HG03342 (cell line): Measurements from ENCODE around the gene GSTO1.
A peak's percentile ranks its signal among the peaks of the same experiment; 100 is the strongest.
"Not testable (repeated sequence)": the region's sequence is repeated elsewhere in the genome, so short reads cannot be mapped to it uniquely, and the experiment has no call there.

Experiments used
- ATAC-seq: cut with Tn5 transposase; IDR thresholded peaks from one replicate; pipeline ENCODE4 v1.9.1; 2021; ENCODE audit warnings: mild to moderate bottlenecking, moderate library complexity; ENCODE audit not compliant: unreplicated experiment

Gene GSTO1

DNA sequence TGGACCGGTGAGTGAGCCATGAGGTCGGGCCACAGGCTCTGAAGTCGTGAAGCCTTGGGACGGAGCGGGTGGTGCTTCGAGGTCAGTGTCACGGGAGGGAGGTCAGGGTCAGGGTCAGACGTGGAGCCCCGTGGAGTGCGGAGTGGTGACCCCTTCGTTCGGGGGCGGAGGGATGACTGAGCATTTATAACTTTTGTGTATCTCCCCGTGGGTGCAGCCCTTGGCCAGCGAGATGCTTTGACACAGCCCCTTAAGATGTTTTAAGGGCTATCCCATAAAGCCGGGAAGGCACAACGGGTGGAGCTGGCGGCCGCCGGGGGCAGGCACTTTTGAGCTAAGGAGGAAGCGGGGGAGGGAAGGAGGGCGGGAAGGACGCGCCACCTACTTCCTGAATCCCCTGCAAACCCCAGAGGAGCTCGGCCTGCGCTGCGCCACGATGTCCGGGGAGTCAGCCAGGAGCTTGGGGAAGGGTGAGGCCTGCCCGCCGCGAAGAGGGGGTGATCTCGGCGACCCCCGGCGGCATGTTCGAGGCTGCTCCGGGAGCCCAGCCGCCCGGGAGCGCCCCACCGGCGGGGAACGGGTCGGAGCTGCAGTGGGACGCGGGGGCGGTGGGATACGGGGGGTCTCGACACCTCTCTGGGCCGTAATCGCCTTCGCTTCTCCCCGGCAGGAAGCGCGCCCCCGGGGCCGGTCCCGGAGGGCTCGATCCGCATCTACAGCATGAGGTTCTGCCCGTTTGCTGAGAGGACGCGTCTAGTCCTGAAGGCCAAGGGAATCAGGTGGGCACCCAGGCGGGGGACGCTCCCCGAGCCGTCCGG lies at the start of gene GSTO1:
Gene GSTO1 (plus strand): TSS at position 400 of the 818 bp plus-strand sequence. CDS start 37 bp downstream, at position 437.
- ATAC-seq = peak; percentile 69

DNA sequence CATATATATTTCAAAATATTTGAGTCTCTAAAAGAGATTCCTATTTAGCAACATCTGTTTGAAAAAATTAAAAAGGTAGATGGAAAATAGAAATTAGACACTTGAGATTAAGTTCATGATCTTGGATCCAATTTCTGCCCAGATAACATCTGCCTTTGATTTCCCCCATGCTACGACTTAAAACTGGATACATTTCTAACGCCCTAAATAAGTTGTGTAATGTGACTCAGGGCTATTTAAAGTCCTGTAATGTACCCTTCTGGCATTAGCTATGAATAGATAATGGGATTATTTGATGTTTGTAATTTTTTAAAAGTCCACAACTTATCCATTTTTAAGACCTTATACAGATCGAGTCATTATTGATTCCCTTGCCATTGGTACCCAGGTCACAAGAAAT lies 46.0 kb upstream of the GSTO1 start:
- no peak for ATAC-seq

DNA sequence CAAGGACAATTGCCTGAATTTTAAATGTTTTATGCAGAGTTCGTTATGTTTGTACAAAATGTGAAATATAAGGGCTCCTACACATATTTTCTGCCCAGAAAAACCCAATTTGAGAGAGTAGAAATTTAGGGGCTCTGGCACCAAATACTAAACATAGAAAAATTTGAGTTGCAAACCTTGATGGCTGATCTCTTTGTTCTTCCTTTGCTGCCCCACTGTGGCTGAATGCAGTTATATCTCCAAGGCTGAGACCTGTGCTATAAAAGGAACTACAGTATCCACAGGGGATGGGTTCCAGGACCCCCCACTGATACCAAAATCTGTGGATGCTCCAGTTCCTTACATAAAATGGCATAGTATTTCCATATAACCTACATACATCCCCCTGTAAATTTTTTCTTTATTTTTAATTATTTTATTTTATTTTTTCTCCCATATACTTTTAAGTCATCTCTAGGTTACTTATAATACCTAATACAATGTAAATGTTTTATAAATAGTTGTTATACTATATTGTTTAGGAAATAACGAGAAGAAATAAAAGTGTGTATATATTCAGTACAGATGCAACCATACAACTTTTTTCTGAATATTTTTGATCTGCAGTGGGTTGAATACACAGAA lies 45.0 kb upstream of the GSTO1 start:
- ATAC-seq = no peak

DNA sequence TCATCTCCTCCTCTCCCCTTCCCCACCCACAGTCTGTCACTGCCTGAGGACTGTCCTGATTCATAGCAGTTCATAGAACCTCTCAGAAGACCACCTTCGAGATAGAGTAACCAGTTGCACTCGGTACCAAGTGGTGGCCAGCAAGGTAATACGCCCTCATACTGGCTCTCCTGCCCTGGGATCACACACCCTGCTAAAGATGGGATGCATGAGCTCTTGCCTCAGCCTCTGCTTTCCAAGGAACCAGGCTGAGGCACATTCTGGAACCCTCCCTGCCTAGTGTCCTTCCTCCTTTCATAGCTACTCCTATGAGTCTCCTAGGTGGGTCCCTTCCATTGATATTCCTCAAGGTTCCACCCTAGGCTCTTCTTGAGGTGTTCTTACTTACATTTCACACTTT lies 38.1 kb upstream of the GSTO1 start:
- ATAC-seq = no peak

DNA sequence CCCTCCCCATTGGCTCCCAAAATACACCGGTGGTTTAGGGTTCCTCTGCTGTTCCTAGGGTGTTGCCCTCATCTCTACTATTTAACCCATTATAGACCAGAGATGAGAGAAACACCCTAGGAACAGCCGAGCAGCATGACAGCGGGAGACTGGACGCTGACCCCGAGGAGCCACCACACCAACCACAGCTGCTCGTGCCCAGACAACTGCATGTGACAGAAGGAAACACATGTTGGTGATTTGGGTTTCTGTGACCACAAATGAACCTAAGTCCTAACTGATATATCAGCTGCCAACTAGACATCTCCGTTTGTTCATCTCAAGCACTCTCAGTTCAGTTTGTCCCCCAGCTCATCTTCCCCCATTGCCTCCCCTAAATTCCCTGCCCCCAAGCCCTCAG lies 35.9 kb upstream of the GSTO1 start:
- ATAC-seq = no peak

DNA sequence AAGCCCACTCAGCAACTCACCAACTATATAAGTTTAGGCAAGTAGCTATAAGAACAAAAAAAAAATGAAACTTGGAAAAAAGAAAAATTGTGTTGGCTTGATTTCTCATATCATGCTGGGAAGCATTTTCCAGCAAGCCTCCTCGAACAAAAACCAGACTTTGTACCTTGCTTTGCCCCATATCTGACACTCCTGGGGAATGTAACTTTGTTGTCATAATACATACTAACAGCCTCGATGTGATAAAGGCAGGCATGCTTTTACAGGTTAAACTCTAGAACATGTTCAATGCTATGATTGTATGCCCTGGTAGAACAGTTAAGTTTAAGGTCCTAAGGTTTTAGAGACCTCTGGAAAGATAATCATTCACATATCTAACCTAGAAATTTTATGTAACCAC lies 34.2 kb upstream of the GSTO1 start:
- no peak for ATAC-seq

DNA sequence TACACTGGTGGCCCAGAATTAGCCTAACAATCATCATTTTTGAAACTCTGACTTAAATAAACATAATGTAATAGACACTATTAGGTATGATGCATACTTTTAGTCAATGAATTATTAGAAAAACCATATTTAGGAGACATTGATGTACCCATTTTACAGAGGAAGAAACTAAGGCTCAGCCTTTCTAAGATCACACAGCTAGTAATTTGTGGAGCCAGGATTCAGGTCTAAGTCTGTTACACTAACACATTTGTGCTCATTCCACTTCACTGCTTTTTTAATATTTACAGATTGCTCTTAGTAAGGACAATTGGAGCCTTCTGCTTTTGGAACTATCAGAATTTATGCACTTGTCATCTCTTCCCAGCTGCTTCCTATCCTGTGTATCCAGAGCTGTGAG lies 31.4 kb upstream of the GSTO1 start:
- no peak for ATAC-seq

DNA sequence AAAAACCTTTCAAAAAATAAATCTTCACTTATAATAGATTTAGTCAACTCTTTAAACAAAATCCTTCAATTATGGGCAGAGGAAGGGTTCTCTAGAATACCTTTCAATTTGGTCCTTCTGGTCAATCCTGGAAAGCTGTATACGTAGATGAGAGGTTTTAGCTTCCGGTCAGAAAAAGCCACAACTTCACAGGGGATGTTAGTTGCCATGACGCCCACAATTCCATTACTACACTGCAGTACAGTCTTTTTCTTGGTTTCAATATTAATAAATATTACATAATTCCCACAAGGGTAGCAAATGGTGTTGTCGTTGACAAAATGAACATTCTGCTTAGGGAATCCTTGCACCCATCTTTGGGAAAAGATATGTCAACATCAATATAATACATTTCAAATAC lies 24.2 kb upstream of the GSTO1 start:
- ATAC-seq = no peak

DNA sequence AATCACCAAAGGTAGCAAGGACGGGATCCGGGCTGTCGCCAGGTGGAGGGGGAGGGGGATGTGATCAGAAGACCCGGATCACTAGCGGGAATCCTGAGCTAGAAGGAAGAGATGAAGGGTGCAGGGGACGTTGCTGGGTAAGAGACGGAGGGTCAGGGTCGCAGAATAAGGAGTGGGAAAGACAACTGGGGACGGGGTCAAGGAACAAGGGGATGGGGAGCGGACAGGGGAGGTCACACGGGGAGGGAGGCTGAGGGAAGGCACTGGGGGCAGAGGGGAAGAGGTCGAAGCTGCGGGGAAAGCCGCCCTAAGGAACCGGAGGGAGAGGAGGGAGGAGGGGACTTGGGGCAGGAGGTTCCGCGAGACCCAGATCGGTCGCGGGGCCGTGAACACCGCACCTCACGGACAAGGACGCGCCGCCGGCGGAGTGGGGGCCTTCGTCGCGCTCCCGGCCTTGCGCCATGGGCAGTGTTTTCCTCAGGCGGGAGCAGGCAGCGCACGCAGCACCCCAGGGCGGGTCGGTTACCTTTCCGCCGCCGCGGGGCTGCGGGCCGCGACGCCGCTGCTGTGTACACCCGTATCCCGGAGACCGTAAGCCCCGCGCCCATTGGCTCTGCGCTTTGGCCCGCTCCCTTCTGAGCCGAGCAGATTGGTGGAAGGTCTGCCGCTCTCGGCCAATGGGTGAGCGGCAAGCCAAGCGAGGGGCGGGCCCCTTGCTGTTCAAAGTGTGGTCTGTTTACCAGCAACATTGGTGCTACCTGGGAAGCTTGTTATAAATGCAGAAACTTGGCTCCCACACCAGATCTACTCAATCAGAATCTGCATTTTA lies 22.7 kb upstream of the GSTO1 start, which contains the start of gene CFAP43:
Gene CFAP43 (minus strand): TSS at position 581 of the 829 bp plus-strand sequence. CDS start 118 bp downstream, at position 463.
- ATAC-seq = peak; percentile 100

DNA sequence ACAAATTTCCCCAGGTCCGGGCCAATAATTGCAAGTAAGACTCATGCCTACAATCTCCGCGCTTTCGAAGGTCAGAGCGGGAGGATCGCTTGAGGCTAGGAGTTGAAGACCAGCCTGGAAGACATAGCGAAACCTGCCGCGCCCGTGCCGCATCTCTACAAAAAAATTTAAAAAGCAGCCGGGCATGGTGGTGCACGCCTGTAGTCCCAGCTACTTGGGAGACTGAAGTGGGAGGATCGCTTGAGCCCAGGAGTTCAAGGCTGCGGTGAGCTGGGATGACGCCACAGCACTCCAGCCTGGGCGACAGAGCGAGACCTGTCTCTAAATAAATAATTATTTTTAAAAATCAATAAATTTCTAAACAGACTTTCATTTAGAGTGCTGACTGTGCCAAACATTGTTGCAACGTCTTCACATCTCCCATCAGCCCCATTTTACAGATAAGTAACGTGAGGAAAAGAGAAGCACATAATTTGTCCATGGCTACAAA lies 22.0 kb upstream of the GSTO1 start:
- peak; percentile 7 for ATAC-seq

DNA sequence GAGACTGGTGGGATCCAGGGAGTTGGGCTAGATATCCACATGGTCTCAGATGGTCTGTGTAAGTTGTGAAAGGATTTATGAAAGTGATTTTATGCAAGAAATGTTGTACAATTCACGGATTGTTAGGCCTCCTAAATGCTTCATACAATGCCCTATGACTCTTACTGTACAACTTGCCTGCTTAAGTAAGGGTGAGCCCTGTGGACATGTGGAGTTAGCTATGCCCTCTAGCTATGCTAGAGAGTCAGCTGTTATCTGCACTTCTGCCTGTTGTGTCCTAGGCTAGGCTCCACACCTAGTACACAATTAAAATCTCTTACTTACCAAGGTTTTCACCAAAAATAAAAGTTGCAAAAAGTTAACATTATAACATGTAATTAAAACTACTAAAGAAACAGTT lies 20.9 kb upstream of the GSTO1 start:
- ATAC-seq = no peak

DNA sequence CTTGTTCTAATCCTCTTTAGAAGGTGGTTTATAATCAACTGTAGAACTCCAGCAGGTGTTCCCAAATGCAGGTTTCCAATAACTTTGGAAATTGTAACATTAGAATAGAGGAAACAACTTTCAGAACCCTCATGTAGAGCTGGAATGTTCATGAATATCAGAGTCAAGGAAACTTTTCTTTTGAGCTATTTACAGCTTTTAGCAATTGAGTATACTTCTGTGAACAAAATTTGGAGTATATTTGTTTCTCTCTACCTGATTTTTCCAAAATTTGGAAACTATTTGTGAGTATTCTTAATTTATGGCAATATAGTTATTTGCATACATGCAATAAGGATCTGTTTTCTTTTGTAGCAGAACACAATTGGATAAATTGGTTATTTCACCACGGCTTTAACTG lies 19.8 kb upstream of the GSTO1 start:
- no peak for ATAC-seq

DNA sequence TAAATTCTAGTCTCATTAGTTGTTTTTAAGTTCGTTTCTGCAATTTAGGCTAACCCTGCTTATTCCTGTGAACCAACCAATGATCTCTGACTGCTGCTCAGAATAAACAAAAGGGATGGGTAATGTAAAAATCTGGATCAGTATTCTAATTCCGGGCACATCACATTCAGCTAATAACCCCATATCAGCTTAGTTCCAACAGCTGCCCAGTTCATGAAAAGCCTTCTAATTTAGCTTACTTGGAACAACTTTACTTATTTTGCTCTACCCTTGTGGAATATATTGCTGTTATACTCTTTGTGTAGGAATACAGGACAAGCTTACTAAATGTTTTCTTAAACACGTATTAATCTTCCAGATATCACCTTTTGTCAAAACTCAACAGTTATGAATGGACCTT lies 18.9 kb upstream of the GSTO1 start:
- no peak for ATAC-seq

DNA sequence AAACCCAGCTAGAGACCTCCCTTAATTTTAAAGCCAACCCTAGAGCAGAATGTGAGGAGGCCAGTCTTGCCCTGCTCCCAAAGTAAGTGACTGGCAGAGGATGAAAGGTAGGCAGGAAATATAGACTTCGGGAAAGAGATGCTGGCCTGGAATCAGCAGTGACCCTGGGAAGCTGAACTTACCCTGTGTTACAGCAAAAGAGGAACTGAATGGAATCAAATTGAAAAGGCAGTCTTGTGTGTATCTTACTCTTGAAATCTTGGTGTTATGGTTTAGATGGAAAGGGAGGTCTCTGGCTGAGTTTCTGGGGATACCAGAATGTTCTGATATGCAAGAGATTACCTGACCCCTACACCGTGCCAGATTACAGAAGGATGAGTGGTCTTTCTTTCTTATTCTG lies 14.6 kb upstream of the GSTO1 start:
- ATAC-seq = no peak

DNA sequence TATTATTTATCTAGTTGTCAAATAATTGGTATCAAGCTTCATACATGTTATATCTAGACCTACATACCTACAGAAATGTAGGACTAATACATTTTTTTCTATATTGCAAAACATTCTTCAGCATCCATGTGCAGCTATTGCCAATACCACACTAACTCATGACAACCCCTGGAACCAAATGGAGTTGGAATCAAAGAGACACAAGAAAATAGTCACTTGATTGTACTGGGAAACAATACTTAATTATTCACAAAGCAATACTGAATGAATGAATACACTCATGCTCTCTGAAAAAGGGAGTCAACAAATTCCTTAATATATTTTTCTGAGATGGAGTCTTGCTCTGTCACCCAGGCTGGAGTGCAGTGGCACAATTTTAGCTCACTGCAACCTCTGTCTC lies 12.1 kb upstream of the GSTO1 start:
- ATAC-seq = no peak

DNA sequence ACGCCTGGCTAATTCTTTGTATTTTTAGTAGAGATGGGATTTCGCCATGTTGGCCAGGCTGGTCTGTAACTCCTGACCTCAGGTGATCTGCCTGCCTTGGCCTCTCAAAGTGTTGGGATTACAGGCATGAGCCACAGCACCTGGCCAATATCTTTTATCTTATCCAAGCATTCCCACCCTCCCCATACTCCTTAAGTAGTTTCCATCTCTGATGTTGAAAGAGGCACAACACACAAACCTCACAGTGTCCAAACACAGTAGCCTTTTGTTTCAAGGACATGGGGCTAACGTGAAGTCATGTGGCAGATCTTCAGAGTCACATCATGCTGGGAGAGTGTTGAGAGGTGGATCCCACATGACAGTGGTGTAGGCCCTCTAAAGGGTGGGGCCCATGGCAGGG lies 11.7 kb upstream of the GSTO1 start:
- not testable (repeated sequence) for ATAC-seq

DNA sequence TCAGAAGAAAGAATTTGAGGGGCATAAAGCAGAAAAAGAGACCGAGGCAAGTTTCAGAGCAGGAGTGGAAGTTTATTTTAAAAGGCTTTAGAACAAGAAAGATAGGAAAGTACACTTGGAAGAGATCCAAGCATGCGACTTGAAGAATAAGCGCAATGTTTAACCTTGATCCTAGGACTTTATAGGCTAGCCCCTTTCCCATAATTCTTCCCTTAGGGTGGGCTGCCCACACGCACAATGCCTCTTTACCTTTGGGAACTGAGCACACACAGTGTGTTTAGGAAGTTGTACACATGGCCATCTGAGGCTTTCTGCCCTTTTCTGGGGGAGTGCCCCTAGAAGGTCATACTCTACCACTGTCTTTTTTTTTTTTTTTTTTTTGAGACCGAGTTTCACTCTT lies 11.2 kb upstream of the GSTO1 start:
- ATAC-seq = no peak

DNA sequence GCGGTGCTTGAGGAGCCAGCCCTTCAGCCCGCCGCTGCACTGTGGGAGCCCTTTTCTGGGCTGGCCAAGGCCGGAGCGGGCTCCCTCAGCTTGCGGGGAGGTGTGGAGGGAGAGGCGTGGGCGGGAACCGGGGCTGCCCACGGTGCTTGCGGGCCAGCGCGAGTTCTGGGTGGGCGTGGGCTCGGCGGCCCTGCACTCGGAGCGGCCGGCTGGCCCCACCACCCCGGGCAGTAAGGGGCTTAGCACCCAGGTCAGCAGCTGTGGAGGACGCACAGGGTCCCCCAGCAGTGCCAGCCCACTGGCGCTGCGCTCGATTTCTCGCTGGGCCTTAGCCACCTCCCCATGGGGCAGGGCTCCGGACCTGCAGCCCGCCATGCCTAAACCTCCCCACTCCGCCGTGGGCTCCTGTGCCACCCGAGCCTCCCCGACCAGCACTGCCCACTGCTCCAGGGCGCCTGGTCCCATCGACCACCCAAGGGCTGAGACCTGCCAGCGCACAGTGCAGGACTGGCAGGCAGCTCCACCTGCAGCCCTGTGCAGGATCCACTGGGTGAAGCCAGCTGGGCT lies 9.5 kb upstream of the GSTO1 start:
- ATAC-seq = no peak

DNA sequence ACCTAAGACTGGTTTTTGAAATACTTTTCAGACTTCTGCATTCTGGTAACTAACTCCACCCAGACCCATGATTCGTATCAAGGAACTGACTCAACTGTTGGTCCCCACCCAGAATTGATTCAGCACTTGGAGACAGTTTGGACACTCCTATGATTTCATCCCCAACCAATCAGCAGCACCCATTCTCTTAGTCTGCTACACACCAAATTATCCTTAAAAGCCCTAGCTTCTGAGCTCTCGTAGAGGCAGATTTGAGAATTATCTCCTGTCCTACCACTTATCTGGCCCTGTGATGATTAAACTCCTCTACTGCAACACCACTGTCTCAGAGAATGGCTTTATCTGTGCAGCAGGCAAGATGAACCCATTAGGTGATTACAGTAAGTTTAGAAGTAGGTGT lies 7.7 kb upstream of the GSTO1 start:
- ATAC-seq = no peak

DNA sequence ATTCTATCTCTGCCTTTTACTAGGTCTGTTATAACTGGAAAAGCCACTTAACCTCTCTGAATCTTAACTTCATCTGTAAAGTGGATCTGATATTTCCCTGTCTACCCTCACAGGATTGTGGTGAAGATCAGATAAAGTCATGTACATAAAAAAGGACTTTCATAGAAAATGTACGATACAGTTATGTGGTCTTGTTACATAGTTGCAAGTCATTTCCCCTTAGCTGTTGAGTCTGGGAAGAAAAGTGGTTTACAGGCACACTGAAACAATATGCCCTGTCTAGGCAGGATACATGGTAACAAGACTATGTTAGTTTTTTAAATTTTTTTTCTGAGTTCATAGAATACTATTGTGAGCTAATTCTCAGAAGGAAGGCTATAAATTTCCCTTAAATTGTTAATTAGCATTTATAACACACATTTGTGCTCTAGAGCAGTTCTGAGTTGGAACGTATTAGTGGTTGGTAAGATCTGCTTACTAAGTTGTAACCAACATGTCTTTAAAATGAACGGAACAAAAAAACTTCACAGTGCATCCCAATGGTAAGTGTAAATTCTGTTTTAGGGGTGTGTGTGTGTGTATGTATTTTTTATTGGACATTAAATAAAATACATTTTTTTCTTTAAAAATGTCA lies 7.1 kb upstream of the GSTO1 start:
- ATAC-seq = no peak

DNA sequence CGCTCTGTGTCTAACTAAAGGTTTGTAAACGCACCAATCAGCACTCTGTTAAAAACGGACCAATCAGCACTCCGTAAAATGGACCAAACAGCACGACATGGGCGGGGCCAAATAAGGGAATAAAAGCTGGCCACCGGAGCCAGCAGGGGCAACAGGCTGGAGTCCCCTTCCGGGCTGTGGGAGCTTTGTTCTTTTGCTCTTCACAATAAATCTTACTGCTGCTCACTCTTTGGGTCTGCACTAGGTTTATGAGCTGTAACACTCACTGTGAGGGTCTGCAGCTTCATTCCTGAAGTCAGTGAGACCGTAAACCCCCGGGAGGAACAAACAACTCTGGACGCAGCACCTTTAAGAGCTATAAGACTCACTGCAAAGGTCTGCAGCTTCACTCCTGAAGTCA lies 5.8 kb upstream of the GSTO1 start:
- not testable (repeated sequence) for ATAC-seq
